Measurements from ENCODE around the gene HDAC4. TPM values are rescaled to one million over a fixed set of nuclear protein-coding genes. Genes with fewer than 3 reads are reported as not detected.
"Not testable (repeated sequence)": the region's sequence is repeated elsewhere in the genome, so short reads cannot be mapped to it uniquely, and the experiment has no call there.

Gene HDAC4
- total RNA-seq, 1 experiment from 2014 or later: 5.6 TPM

- DNase-seq (ENCODE audit: low read depth): no peak
- in situ Hi-C loops (cut with HindIII; ENCODE audit: low pct_unique_long_range_greater_than_20kb, low sequenced_read_pairs): no loop called here
These were observed 115.5 kb downstream of the HDAC4 start for GRCh38 chr2:239285071-239285931.

- in situ Hi-C loops (cut with HindIII; ENCODE audit: low pct_unique_long_range_greater_than_20kb, low sequenced_read_pairs): no loop called here
- no peak for DNase-seq (ENCODE audit: low read depth)
These were observed 116.6 kb downstream of the HDAC4 start for GRCh38 chr2:239283961-239284795.

- in situ Hi-C loops (cut with HindIII; ENCODE audit: low pct_unique_long_range_greater_than_20kb, low sequenced_read_pairs): no loop called here
- no peak for DNase-seq (ENCODE audit: low read depth)
These were observed 117.4 kb downstream of the HDAC4 start for GRCh38 chr2:239283288-239283945.

- DNase-seq (ENCODE audit: low read depth): no peak
- in situ Hi-C loops (cut with HindIII; ENCODE audit: low pct_unique_long_range_greater_than_20kb, low sequenced_read_pairs): no loop called here
These were observed 118.2 kb downstream of the HDAC4 start for GRCh38 chr2:239282448-239283287.

GRCh38 chr2:239280296-239281017 is 120.4 kb downstream of the HDAC4 start:
- peak; percentile 65 for DNase-seq (ENCODE audit: low read depth)
- in situ Hi-C loops (cut with HindIII; ENCODE audit: low pct_unique_long_range_greater_than_20kb, low sequenced_read_pairs): not testable (repeated sequence)

GRCh38 chr2:239279508-239280295 is 121.1 kb downstream of the HDAC4 start:
- DNase-seq (ENCODE audit: low read depth): no peak
- in situ Hi-C loops (cut with HindIII; ENCODE audit: low pct_unique_long_range_greater_than_20kb, low sequenced_read_pairs): no loop called here

GRCh38 chr2:239278941-239279365 is 121.9 kb downstream of the HDAC4 start:
- in situ Hi-C loops (cut with HindIII; ENCODE audit: low pct_unique_long_range_greater_than_20kb, low sequenced_read_pairs): no loop called here
- no peak for DNase-seq (ENCODE audit: low read depth)

- no peak for DNase-seq (ENCODE audit: low read depth)
- in situ Hi-C loops (cut with HindIII; ENCODE audit: low pct_unique_long_range_greater_than_20kb, low sequenced_read_pairs): no loop called here
These were observed 122.5 kb downstream of the HDAC4 start for GRCh38 chr2:239278361-239278760.

- in situ Hi-C loops (cut with HindIII; ENCODE audit: low pct_unique_long_range_greater_than_20kb, low sequenced_read_pairs): no loop called here
- DNase-seq (ENCODE audit: low read depth): no peak
These were observed 123.3 kb downstream of the HDAC4 start for GRCh38 chr2:239277401-239278085.

GRCh38 chr2:239276851-239277250 is 124.0 kb downstream of the HDAC4 start:
- in situ Hi-C loops (cut with HindIII; ENCODE audit: low pct_unique_long_range_greater_than_20kb, low sequenced_read_pairs): no loop called here

GRCh38 chr2:239275847-239276831 is 124.7 kb downstream of the HDAC4 start:
- no peak for DNase-seq (ENCODE audit: low read depth)
- in situ Hi-C loops (cut with HindIII; ENCODE audit: low pct_unique_long_range_greater_than_20kb, low sequenced_read_pairs): no loop called here

More at GRCh38 chr2:239276851-239277250, 124.0 kb downstream of the HDAC4 start:
- no peak for DNase-seq (ENCODE audit: low read depth)

GRCh38 chr2:239275044-239275685 is 125.7 kb downstream of the HDAC4 start:
- in situ Hi-C loops (cut with HindIII; ENCODE audit: low pct_unique_long_range_greater_than_20kb, low sequenced_read_pairs): no loop called here
- DNase-seq (ENCODE audit: low read depth): peak; percentile 81

- in situ Hi-C loops (cut with HindIII; ENCODE audit: low pct_unique_long_range_greater_than_20kb, low sequenced_read_pairs): no loop called here
- DNase-seq (ENCODE audit: low read depth): peak; percentile 86
These were observed 126.3 kb downstream of the HDAC4 start for GRCh38 chr2:239274391-239275043.

All from Caki2 (cell line).